HG03354 (cell line): ENCODE data around the gene KRT82.

Experiments
- ATAC-seq: cut with Tn5 transposase; IDR thresholded peaks from one replicate; pipeline ENCODE4 v1.9.1; 2021; ENCODE audit warnings: mild to moderate bottlenecking; ENCODE audit not compliant: unreplicated experiment, poor library complexity, severe bottlenecking

The KRT82 gene

GRCh38 chr12:52436000-52436827 is 30.1 kb upstream of the KRT82 start:
- no peak for ATAC-seq

GRCh38 chr12:52435659-52435999 is 29.5 kb upstream of the KRT82 start:
- ATAC-seq = no peak

- no peak for ATAC-seq
Observed at GRCh38 chr12:52434760-52435530, 28.8 kb upstream of the KRT82 start.

DNA sequence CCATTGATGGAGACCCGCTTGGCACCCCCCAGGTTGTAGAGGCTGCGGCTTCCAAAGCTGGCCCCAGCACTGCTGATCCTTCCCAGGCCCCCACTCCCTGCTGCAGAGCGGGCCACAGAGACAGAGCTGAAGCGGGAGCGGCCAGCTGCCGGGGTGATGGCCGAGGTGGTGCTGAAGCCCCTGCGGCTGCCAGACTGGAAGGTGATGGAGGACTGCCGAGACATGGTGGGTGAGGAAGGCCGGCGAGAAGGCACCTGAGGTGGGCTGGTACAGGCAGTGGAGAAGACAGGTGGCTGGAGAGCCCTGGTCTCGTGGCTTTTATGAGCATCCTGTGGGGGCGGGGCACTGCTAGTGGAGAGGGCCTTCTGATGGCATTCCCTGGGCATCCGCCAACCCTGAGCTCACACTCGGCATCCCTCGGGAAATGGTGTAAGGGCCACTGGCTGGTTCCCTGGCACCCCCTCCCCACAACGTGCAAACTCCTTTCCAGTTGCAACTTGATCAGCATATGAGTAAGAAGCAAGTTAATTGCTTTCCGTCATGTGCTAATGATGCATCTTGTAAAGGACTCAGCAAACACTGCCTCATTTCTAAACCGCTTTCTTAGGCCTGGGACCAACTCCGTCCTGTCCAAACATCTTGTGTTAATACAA is 28.1 kb upstream of the KRT82 start, which contains the start of gene KRT75:
TSS of gene KRT75 (minus strand) at position 291 of the 653 bp plus-strand sequence. CDS start at position 224, 67 bp downstream.
- no peak for ATAC-seq

DNA sequence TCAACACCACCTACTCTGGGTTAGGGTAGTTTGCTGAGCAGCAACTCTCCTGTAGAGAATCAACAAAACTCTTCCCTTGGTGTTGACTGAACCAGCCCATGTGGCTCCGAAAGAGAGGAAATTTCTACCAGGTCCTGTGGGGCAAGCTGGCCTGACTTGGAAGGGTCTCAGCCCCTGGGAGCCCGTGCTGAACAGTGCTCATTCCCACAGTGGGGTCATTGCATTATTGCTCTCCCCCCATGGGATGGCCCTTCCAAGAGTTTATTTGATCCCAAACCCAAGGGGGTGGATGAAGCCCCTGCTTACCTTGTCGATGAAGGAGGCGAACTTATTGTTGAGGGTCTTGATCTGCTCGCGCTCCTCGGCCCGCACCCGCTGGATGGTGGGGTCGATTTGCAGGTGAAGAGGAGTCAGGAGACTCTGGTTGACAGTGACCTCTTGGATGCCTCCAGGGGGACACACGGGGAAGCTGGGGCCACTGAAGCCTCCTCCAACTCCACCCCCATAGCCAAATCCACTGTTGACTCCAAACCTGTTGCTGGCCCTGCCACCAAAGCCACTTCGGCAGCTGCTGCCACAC is 27.5 kb upstream of the KRT82 start:
- ATAC-seq = no peak

DNA sequence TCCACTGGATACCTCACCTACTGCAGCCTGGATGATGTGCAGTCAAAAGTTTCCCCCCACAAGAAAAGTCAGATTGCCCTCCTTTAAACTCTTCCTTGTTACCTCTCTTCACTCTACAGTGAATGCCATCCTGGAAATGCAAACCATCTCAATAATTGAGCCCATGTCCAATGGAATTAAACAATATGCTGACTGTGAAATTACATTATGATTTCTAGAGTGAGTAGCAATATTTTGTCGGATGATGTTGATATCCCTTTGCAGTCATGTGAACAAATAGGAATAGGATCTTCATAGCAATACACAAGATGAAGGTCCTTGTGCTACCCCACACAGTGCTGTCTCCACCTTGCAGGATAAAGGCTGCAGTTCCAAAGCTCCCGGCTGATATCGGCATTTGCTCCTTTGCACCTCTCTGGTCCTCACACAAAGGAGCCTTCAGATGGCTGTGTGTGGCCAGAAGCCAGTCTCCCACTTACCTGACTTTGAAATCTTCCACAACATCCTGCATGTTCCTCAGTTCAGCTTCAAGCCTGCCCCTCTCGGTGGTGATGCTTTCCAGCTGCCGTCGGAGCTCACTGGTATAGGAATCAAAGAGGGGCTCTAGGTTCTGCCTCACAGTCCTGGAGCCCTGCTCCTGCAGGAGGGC is 26.5 kb upstream of the KRT82 start:
- no peak for ATAC-seq

DNA sequence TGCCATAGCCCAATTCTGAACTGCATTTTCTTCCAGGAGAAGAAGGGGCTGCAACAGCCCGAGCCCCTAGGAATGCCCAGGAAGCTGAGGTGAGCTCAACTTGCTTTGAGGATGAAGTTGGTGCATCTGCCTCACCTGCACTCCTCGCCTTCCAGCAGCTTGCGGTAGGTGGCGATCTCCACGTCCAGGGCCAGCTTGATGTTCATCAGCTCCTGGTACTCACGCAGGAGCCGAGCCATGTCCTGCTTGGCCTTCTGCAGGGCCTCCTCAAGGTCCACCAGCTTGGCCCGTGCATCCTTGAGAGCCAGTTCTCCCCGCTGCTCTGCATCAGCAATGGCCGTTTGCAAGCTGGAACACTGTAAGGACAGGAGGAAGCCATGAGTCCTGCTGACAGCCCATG is 22.0 kb upstream of the KRT82 start:
- ATAC-seq = no peak

DNA sequence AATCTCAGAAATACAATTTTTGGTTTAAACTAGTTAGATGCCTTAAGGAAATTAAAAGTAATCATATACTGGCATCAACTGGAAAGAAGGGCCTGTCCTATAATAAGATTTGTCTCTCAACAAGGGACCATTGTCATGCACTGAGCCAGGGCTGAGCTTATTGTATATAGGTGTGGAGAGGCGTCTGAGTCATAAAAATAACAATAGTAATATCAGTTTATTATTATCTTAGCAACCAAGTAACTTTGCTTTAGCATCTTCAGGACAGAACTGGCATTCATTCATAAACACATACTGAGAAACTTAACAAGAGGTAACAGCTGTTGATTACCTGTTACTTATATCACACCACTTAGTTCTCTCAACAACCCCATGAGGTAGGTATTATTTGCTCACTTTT is 20.9 kb upstream of the KRT82 start:
- ATAC-seq = no peak

DNA sequence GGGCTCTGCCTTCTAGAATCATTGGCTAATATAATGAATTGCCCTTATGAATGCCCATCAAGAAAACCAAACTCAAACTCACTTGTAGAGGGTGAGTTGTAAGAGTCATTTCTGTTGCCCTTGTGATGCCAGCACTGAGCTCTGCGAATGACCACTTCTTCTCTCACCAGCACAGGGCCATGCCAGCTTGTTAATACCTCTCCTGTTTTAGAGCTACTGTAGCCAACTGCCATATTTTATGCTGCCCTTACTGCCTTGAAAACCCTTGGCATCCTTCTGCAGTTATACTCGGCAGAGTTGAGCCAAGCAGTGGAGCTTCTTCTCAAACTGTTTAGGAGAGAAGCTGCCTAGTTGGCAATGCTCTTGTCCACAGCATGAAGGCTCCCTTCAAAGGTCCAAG is 19.9 kb upstream of the KRT82 start:
- ATAC-seq = no peak

- no peak for ATAC-seq
Observed at GRCh38 chr12:52425466-52425865, 19.3 kb upstream of the KRT82 start.

- ATAC-seq = no peak
Observed at GRCh38 chr12:52423661-52424500, 17.7 kb upstream of the KRT82 start.

DNA sequence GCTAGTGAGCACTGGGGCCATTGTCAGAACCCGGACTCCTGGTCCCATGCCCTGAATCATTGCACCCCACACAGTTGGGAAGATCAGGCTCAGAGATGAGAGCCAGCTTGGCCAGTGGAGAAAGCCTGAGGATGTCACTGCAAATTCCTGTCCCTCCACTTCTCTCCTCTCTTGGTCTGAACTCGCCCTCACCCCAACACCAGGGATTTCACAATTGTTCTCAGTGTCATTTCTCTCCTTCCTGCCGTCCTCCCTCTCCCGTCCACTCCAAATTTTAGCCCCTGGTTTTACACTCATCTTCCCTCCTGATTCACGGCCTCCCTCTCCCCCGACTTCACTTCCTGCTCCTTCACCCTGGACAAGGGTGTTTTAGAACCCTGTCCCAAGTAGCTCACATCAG is 16.9 kb upstream of the KRT82 start:
- ATAC-seq = no peak

DNA sequence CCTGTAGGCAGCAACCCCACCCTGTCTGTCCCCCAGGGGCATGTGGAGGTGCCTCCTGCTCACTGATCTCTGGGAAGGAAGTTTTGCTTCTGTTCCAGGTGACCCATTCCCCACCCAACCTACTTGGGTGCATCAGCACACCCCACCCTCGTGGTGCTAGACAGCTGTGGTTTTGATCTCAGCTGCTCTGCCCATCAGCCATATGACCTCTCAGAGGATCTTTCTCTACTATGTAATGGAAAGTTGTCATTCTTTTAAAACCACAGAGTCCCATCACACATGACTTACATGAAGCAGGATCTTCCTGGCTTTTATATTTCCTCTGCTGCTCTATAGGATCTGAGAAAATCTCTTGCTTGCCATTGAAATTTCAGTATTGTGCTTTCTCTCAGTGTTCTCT is 13.5 kb upstream of the KRT82 start:
- no peak for ATAC-seq

DNA sequence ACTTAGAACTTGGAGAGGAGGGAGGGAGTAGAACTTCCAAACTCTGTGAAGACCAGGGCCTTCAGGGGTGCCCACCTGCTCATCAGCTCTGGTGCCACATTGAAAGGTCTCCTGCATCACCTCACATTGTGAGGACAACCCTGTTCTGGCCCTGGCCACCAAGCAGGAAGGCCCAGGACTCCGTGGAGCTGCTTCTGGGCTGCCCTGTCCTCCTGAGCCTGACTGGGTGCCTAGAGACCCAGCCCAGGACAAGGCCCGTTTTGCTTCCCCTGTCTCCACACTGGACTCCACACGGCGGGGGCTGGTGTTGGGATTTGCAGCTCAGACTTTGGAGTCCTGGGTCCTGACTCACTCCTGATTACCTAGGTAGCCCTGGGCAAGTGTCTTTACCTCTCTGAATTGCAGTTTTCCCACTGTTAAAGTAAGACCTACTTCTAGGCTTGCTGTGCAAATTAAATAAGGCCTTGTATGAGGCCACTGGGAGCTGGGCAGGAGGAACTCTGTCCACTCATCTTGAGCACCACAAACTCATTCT is 12.5 kb upstream of the KRT82 start:
- ATAC-seq = no peak

- no peak for ATAC-seq
Observed at GRCh38 chr12:52417740-52418139, 11.6 kb upstream of the KRT82 start.

DNA sequence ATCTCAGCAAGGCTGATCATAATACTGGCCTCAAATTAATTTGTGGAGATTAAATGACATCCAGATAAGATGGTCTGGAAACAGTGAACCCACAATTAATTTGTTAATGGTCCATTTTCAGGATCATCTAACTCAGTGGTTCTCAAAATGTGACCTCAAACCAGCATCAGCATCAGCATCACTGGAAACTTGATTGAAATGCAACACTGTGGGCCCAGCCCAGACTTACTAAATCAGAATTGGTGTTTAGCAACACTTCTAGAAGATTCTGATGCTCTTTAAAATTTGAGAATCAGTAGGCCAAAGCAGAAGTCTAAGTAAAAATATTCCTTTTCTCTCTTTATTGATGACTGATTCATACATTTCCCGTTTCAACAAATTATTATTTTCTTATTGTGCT is 10.7 kb upstream of the KRT82 start:
- ATAC-seq = no peak

GRCh38 chr12:52415870-52416750 is 10.0 kb upstream of the KRT82 start:
- ATAC-seq = no peak

GRCh38 chr12:52414936-52415335 is 8.8 kb upstream of the KRT82 start:
- ATAC-seq = no peak
